WTC11 (cell line): Measurements from ENCODE around the gene TMEM72. TPM values are rescaled to one million over a fixed set of nuclear protein-coding genes. Genes with fewer than 3 reads are reported as not detected.

Source experiments
- ATAC-seq: fragments of 200-7000 bp; cut with Tn5 transposase; 2 replicates; pipeline ENCODE4 v1.10.0; 2021; ENCODE audit warnings: mild to moderate bottlenecking, moderate library complexity
- CTCF ChIA-PET: fragments of 300-600 bp; sonication (Branson Sonifier 250); formaldehyde crosslinking; loops from one replicate; lab custom pipeline; 2021; ENCODE audit warnings: antibody characterized with exemption; lab: Charles Lee
- POLR2A ChIA-PET: fragments of 350-600 bp; sonication (Branson Sonifier 250); formaldehyde crosslinking; loops from one replicate; lab custom pipeline; 2021; ENCODE audit warnings: antibody characterized with exemption; lab: Charles Lee
- DNase-seq: peaks from one replicate; pipeline ENCODE4 v3.0.0; 2021; ENCODE audit warnings: low spot score
- H3K27ac Mint-ChIP-seq: 2 replicates; pipeline ENCODE4 v1.8.0; 2021; ENCODE audit warnings: mixed read lengths
- H3K27me3 Mint-ChIP-seq: 2 replicates; pipeline ENCODE4 v1.8.0; 2021; ENCODE audit warnings: low read depth, mild to moderate bottlenecking, moderate library complexity, mixed read lengths
- H3K36me3 Mint-ChIP-seq: 2 replicates; pipeline ENCODE4 v1.8.0; 2021; ENCODE audit warnings: mixed read lengths
- H3K4me1 Mint-ChIP-seq: 2 replicates; pipeline ENCODE4 v1.8.0; 2022; ENCODE audit warnings: mixed read lengths
- H3K4me3 Mint-ChIP-seq: 2 replicates; pipeline ENCODE4 v1.8.0; 2021; ENCODE audit warnings: mild to moderate bottlenecking, moderate library complexity, mixed read lengths
- H3K9me3 Mint-ChIP-seq: 2 replicates; pipeline ENCODE4 v1.8.0; 2021; ENCODE audit warnings: mixed read lengths
- FOXJ3 ChIP-seq: sonication (generic); formaldehyde crosslinking; IDR thresholded peaks from 2 replicates; pipeline ENCODE4 v1.9.0; 2021; ENCODE audit warnings: missing genetic modification reagents, mild to moderate bottlenecking, borderline replicate concordance
- FOXP1 ChIP-seq: sonication (generic); formaldehyde crosslinking; IDR thresholded peaks from 2 replicates; pipeline ENCODE4 v1.8.0; 2022; ENCODE audit warnings: missing genetic modification reagents, mild to moderate bottlenecking, moderate library complexity, borderline replicate concordance
- JUN ChIP-seq: sonication (generic); formaldehyde crosslinking; IDR thresholded peaks from 2 replicates; pipeline ENCODE4 v1.8.0; 2023; ENCODE audit warnings: mild to moderate bottlenecking, missing genetic modification reagents
- KAT7 ChIP-seq: sonication (generic); formaldehyde crosslinking; IDR thresholded peaks from 2 replicates; pipeline ENCODE4 v1.8.1; 2023; ENCODE audit warnings: missing genetic modification reagents, mild to moderate bottlenecking, borderline replicate concordance
- MXD4 ChIP-seq: fragments of 250-450 bp; sonication (Bioruptor Pico); IDR thresholded peaks from 2 replicates; pipeline ENCODE4 v1.8.0; 2021; ENCODE audit warnings: mild to moderate bottlenecking, moderate library complexity, borderline replicate concordance
- MYBL2 ChIP-seq: sonication (generic); formaldehyde crosslinking; IDR thresholded peaks from 2 replicates; pipeline ENCODE4 v1.8.1; 2023; ENCODE audit warnings: mild to moderate bottlenecking, moderate library complexity, missing genetic modification reagents
- NFE2L1 ChIP-seq: sonication (generic); formaldehyde crosslinking; IDR thresholded peaks from 2 replicates; pipeline ENCODE4 v1.8.1; 2023; ENCODE audit warnings: missing genetic modification reagents
- SOX15 ChIP-seq: fragments of 250-450 bp; sonication (Bioruptor Pico); IDR thresholded peaks from 2 replicates; pipeline ENCODE4 v1.9.0; 2021; ENCODE audit warnings: mild to moderate bottlenecking
- ZBTB21 ChIP-seq: sonication (generic); formaldehyde crosslinking; IDR thresholded peaks from 2 replicates; pipeline ENCODE4 v1.8.1; 2023; ENCODE audit warnings: mild to moderate bottlenecking, missing genetic modification reagents, borderline replicate concordance
- total RNA-seq: library from RNA; stranded (reverse); gene quantifications from 3 replicates; pipeline ENCODE4 v1.2.3, GENCODE V29; 2021
- TF ChIP-seq, protein P1 (sequence below): sonication (generic); formaldehyde crosslinking; IDR thresholded peaks from 2 replicates; pipeline ENCODE4 v1.8.1; 2022; ENCODE audit warnings: mild to moderate bottlenecking, missing genetic modification reagents, moderate library complexity, borderline replicate concordance
- TF ChIP-seq, protein P2 (sequence below): fragments of 250-450 bp; sonication (Bioruptor Pico); IDR thresholded peaks from 2 replicates; pipeline ENCODE4 v1.9.0; 2021; ENCODE audit warnings: mild to moderate bottlenecking
- TF ChIP-seq, protein P3 (sequence below): sonication (generic); formaldehyde crosslinking; IDR thresholded peaks from 2 replicates; pipeline ENCODE4 v1.8.1; 2023; ENCODE audit warnings: mild to moderate bottlenecking, missing genetic modification reagents, moderate library complexity

TMEM72 gene
- total RNA-seq, 1 experiment from 2014 or later, result not detected

DNA sequence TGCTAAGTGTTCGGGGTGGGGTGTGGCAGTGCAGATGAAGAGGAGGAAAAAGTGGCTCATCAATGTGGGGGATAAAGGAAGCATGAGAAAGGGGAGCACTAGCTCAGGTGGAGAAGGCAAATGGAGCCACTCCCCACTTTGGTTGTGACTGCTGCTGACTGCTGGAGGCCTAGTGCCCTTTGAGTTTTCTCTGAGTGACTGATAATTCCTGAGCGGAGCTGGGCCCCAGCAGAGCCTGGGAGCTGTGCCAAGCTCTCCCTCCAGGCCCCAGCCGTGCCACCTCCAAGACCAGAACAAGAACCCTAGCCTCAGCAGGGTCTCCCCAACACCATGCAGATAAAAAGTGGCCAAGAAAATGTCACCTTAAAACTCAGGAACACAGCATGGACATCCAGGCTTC, 38.8 kb downstream of the TMEM72 start:
- peaks cover 26% of the 10 kb centered on the region for H3K4me1 Mint-ChIP-seq
- H3K27ac Mint-ChIP-seq, result no peak overlapping the region
- H3K36me3 Mint-ChIP-seq, result peaks cover 3% of the 10 kb centered on the region
- TF ChIP-seq ZBTB21 (no peak), FOXJ3 (CRISPR knock-in tag) (no peak), FOXP1 (CRISPR knock-in tag) (no peak), MYBL2 (no peak)
- TF ChIP-seq, protein P1, sequence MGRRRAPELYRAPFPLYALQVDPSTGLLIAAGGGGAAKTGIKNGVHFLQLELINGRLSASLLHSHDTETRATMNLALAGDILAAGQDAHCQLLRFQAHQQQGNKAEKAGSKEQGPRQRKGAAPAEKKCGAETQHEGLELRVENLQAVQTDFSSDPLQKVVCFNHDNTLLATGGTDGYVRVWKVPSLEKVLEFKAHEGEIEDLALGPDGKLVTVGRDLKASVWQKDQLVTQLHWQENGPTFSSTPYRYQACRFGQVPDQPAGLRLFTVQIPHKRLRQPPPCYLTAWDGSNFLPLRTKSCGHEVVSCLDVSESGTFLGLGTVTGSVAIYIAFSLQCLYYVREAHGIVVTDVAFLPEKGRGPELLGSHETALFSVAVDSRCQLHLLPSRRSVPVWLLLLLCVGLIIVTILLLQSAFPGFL, result no peak
- no peak overlapping the region for H3K4me3 Mint-ChIP-seq
- ATAC-seq (no peak), DNase-seq (no peak)
- H3K27me3 Mint-ChIP-seq, result no peaks in the 10 kb centered on the region
- ChIA-PET CTCF (interaction anchor here (0.6 to 2.8 kb wide), 7 partner anchors 9 to 70 kb away, joined by 3 to 19 read pairs (median 4); partner anchors contain the start of genes DEPP1 and RASSF4), POLR2A (no interaction called here)
- H3K9me3 Mint-ChIP-seq, result peaks cover 12% of the 10 kb centered on the region

DNA sequence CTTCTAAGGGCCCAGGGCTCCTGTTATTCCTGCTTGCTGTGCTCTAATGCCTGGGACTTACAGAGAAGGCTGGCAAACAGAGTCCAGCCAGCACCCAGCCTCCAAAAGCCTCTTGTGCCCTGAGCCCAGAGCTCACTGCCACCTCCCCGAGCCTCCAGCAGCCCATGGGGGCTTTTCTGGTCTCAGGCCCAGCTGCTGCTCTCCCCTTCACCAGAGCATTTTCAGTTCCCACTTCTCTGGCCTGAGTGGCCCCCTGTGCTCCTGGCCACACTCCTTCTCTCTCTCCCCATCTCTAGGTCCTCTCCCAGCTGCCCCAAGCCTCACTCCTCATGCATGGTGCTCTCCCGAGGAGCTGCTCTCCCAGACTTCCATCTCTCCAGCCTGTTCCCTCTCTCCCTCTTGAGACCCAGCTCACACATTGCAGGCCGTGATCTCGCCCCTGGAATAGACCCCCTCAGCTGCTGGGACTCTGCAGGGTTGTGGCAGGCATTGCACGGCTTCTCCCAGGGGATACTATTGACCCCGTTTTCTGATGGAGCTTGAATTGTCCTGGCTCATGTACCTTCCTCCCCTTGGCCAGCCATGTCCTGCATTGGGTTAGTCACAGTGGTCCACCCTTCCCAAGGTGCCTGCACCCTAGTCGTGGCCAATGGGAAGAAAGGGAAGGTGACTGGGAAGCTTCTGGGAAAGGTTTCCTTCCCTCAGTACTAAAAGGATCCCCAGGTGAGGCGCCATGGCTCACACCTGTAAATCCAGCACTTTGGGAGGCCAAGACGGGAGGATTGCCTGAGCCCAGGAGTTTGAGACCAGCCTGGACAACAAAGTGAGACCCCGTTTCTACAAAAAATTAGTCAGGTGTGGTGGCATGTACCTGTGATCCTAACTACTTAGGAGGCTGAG, 39.4 kb downstream of the TMEM72 start:
- Mint-ChIP-seq H3K27ac (no peak overlapping the region), H3K9me3 (peaks cover 5% of the 10 kb centered on the region), H3K27me3 (no peaks in the 10 kb centered on the region), H3K4me3 (no peak overlapping the region), H3K36me3 (no peaks in the 10 kb centered on the region), H3K4me1 (peaks cover 26% of the 10 kb centered on the region)
- TF ChIP-seq, protein P2, sequence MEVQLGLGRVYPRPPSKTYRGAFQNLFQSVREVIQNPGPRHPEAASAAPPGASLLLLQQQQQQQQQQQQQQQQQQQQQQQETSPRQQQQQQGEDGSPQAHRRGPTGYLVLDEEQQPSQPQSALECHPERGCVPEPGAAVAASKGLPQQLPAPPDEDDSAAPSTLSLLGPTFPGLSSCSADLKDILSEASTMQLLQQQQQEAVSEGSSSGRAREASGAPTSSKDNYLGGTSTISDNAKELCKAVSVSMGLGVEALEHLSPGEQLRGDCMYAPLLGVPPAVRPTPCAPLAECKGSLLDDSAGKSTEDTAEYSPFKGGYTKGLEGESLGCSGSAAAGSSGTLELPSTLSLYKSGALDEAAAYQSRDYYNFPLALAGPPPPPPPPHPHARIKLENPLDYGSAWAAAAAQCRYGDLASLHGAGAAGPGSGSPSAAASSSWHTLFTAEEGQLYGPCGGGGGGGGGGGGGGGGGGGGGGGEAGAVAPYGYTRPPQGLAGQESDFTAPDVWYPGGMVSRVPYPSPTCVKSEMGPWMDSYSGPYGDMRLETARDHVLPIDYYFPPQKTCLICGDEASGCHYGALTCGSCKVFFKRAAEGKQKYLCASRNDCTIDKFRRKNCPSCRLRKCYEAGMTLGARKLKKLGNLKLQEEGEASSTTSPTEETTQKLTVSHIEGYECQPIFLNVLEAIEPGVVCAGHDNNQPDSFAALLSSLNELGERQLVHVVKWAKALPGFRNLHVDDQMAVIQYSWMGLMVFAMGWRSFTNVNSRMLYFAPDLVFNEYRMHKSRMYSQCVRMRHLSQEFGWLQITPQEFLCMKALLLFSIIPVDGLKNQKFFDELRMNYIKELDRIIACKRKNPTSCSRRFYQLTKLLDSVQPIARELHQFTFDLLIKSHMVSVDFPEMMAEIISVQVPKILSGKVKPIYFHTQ (CRISPR knock-in tag), result no peak
- TF ChIP-seq SOX15 (CRISPR knock-in tag), result no peak
- TF ChIP-seq NFE2L1 (CRISPR knock-in tag), result no peak
- TF ChIP-seq, protein P3, sequence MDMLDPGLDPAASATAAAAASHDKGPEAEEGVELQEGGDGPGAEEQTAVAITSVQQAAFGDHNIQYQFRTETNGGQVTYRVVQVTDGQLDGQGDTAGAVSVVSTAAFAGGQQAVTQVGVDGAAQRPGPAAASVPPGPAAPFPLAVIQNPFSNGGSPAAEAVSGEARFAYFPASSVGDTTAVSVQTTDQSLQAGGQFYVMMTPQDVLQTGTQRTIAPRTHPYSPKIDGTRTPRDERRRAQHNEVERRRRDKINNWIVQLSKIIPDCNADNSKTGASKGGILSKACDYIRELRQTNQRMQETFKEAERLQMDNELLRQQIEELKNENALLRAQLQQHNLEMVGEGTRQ, result no peak
- ATAC-seq, result no peak
- DNase-seq, result no peak
- ChIA-PET POLR2A (no interaction called here), CTCF (interaction anchor here (1.0 to 2.8 kb wide), 5 partner anchors 16 to 71 kb away, joined by 3 to 19 read pairs (median 5); partner anchors contain the start of gene DEPP1)

DNA sequence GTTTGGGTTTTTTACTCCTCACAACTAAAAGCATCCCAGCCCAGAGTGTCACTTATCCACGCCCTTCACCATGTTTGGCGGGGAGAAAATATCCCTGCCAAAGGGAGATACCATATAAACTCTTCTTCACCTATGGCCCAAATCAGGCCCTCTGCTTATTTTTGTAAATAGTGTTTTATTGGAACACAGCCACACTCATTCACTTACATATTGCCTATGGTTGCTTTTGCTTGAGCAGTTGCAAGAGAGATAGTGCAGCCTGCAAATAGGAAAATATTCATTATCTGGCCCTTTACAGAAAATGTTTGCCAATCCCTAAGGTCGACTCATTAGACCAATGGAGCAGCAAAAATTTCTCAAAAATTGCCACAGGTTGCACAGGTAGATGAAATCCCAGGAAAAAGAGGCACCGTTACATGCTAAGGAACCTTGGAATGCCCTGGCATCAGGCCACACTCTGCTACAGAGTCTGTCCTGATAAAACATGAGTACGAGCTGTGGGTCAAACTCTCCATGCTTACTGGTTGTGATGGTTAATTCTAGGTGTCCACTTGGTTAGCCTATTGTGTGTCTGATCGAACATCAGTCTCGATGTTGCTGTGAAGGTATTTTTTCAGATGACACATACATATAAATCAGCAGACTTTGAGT, 40.6 kb downstream of the TMEM72 start:
- H3K4me1 Mint-ChIP-seq, result peaks cover 26% of the 10 kb centered on the region
- H3K27me3 Mint-ChIP-seq, result no peaks in the 10 kb centered on the region
- H3K36me3 Mint-ChIP-seq, result peaks cover 6% of the 10 kb centered on the region
- POLR2A ChIA-PET, result interaction anchor here (0.6 kb wide), 1 partner anchor 626 kb away, joined by 3 read pairs; no protein-coding TSS in a partner anchor
- H3K9me3 Mint-ChIP-seq, result peaks cover 1% of the 10 kb centered on the region; the same call in 1 of the 2 replicates
- no peak for TF ChIP-seq JUN
- TF ChIP-seq MXD4 (CRISPR knock-in tag), result no peak
- no peak for TF ChIP-seq KAT7 (CRISPR knock-in tag)
- CTCF ChIA-PET, result interaction anchor here (1.5 to 2.8 kb wide), 3 partner anchors 14 to 19 kb away, joined by 9 to 19 read pairs (median 13); no protein-coding TSS in a partner anchor
- H3K4me3 Mint-ChIP-seq, result no peak overlapping the region
- ATAC-seq (no peak), DNase-seq (no peak)
- no peak overlapping the region for H3K27ac Mint-ChIP-seq
